Measurements from ENCODE around the gene SLC18A3.

DNA sequence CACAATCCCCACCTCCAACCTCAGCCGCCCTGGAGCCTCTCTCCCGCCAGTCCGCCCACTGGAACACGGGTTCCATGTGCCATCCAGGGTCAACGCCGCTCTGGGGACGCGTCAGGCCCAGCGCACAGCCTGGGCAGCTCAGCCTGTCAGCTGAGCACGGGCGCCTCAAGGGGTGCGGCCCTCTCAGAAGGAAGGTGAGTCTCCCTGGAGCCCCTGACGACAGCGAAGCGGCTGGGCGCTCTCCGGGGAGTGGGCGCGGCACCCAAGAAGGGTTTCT is 1.2 kb upstream of the SLC18A3 start:
- TF ChIP-seq CTCF (IDR thresholded peaks at IDR 0.05) (no peak), POLR2A (IDR thresholded peaks at IDR 0.05) (no peak)

All from thyroid gland (tissue), 4 donors.